Prostate gland (tissue), 2 donors: ENCODE data around the gene SLIT3.

ENCODE experiments used
- CTCF ChIP-seq, 4 experiments: fragments of 200-600 bp in 2 of 4; fragments of 450-650 bp in 2 of 4; sonication (generic) in 2 of 4; IDR thresholded peaks; 1 replicate in 3 of 4; 2 replicates in 1 of 4; pipeline ENCODE4 v1.5.1; 2016 to 2019; ENCODE audit warnings: antibody characterized with exemption in 4 of 4, mild to moderate bottlenecking in 2 of 4, moderate library complexity in 2 of 4
- POLR2AphosphoS5 ChIP-seq: sonication (generic); formaldehyde crosslinking; IDR thresholded peaks from one replicate; pipeline ENCODE4 v1.6.1; 2017; ENCODE audit warnings: antibody characterized with exemption

- no peak for TF ChIP-seq CTCF (IDR thresholded peaks at IDR 0.05)
- no peak for TF ChIP-seq POLR2AphosphoS5
These were observed 579.8 kb downstream of the SLIT3 start for GRCh38 chr5:168721002-168721753.
